ENCODE results near the gene TTLL4. TPM values are rescaled to one million over a fixed set of nuclear protein-coding genes. Genes with fewer than 3 reads are reported as not detected.

TTLL4 gene
- total RNA-seq, 1 donor from 2014 or later, result 33.8 TPM

DNA sequence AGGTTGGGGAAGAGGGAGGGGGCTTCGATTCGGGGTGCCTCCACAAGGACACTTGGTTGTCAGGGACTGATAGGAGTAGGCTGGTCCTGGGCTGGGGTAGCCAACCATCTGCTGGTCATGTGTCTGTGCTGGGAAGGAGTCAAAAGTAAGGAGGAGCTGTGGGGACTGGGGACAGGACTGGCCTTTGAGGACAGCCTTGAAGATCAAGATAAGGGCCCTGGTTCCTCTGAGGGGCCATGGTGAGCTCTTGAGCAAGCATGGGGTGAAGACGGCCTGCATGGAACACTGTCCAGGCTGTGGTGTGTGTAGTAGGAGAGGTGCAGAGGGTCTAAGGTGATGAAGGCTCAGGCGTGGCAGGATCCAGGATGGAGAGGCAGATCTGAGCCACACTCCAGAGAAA lies 73.1 kb downstream of the TTLL4 start:
- Histone ChIP-seq H3K4me2 (ENCODE audit: low read length) (no peak overlapping the region), H3K27me3 (ENCODE audit: insufficient read depth, low read length) (peaks cover 4% of the 10 kb centered on the region), H3K79me2 (ENCODE audit: insufficient read depth, low read length) (no peaks in the 10 kb centered on the region), H3K4me1 (ENCODE audit: insufficient read depth, low read length) (peaks cover 12% of the 10 kb centered on the region), H3K4me3 (ENCODE audit: insufficient read depth, low read depth, low read length) (no peak overlapping the region), H3K27ac (ENCODE audit: low read depth, low read length) (no peak overlapping the region), H2AFZ (ENCODE audit: low read depth, low read length) (no peak overlapping the region), H3K9ac (ENCODE audit: low read length) (no peak overlapping the region), H4K20me1 (ENCODE audit: insufficient read depth, low read length) (no peaks in the 10 kb centered on the region), H3K9me3 (ENCODE audit: insufficient read depth, low read depth, low read length) (no peaks in the 10 kb centered on the region), H3K36me3 (ENCODE audit: insufficient read depth, low read length) (no peaks in the 10 kb centered on the region)
- peaks cover 18% of the 10 kb centered on the region for H3K27me3 Mint-ChIP-seq (ENCODE audit: low read depth, unreplicated experiment)
- no peak for TF ChIP-seq EZH2 (IDR thresholded peaks at IDR 0.05; ENCODE audit: insufficient read depth, low read length)
- TF ChIP-seq, protein P1, sequence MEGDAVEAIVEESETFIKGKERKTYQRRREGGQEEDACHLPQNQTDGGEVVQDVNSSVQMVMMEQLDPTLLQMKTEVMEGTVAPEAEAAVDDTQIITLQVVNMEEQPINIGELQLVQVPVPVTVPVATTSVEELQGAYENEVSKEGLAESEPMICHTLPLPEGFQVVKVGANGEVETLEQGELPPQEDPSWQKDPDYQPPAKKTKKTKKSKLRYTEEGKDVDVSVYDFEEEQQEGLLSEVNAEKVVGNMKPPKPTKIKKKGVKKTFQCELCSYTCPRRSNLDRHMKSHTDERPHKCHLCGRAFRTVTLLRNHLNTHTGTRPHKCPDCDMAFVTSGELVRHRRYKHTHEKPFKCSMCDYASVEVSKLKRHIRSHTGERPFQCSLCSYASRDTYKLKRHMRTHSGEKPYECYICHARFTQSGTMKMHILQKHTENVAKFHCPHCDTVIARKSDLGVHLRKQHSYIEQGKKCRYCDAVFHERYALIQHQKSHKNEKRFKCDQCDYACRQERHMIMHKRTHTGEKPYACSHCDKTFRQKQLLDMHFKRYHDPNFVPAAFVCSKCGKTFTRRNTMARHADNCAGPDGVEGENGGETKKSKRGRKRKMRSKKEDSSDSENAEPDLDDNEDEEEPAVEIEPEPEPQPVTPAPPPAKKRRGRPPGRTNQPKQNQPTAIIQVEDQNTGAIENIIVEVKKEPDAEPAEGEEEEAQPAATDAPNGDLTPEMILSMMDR (IDR thresholded peaks at IDR 0.05; ENCODE audit: insufficient read depth, low read depth, low read length), result no peak
- peaks cover 6% of the 10 kb centered on the region for H3K36me3 Mint-ChIP-seq (ENCODE audit: low read depth, unreplicated experiment)
- H3K27ac Mint-ChIP-seq (ENCODE audit: unreplicated experiment), result no peak overlapping the region
- no peaks in the 10 kb centered on the region for H3K4me1 Mint-ChIP-seq (ENCODE audit: low read depth, unreplicated experiment)
- DNase-seq (ENCODE audit: low read depth), result no peak
- no peak for FAIRE-seq
- no peak overlapping the region for H3K4me3 Mint-ChIP-seq (ENCODE audit: unreplicated experiment)
- peaks cover 4% of the 10 kb centered on the region for H3K9me3 Mint-ChIP-seq (ENCODE audit: unreplicated experiment)

DNA sequence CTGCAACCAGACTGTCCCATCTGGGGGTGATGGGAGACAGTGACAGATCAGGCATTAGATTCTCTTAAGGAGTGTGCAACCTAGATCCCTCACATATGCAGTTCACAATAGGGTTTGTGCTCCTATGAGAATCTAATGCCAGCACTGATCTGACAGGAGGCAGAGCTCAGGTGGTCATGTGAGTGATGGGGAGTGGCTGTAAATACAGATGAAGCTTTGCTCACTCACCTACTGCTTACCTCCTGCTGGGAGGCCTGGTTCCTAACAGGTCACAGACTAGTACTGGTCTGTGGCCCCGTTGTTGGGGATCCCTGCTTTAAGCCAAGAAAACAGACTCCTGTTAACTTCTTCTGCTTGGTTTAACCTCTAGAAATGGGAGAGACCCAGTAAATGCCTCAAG lies 74.5 kb downstream of the TTLL4 start:
- no peak overlapping the region for H3K4me3 ChIP-seq (ENCODE audit: insufficient read depth, low read depth, low read length)
- peaks cover 18% of the 10 kb centered on the region for H3K27me3 Mint-ChIP-seq (ENCODE audit: low read depth, unreplicated experiment)
- H2AFZ ChIP-seq (ENCODE audit: low read depth, low read length), result no peak overlapping the region
- no peak overlapping the region for H3K4me3 Mint-ChIP-seq (ENCODE audit: unreplicated experiment)
- H3K36me3 Mint-ChIP-seq (ENCODE audit: low read depth, unreplicated experiment), result peaks cover 6% of the 10 kb centered on the region
- peaks cover 4% of the 10 kb centered on the region for H3K9me3 Mint-ChIP-seq (ENCODE audit: unreplicated experiment)
- TF ChIP-seq, protein P1 (IDR thresholded peaks at IDR 0.05; ENCODE audit: insufficient read depth, low read depth, low read length), result no peak
- TF ChIP-seq EZH2 (IDR thresholded peaks at IDR 0.05; ENCODE audit: insufficient read depth, low read length), result no peak
- H3K4me1 Mint-ChIP-seq (ENCODE audit: low read depth, unreplicated experiment), result no peaks in the 10 kb centered on the region
- FAIRE-seq, result no peak
- H3K27ac ChIP-seq (ENCODE audit: low read depth, low read length), result no peak overlapping the region
- H3K27ac Mint-ChIP-seq (ENCODE audit: unreplicated experiment), result no peak overlapping the region
- H3K79me2 ChIP-seq (ENCODE audit: insufficient read depth, low read length), result no peaks in the 10 kb centered on the region
- peaks cover 4% of the 10 kb centered on the region for H3K27me3 ChIP-seq (ENCODE audit: insufficient read depth, low read length)
- no peak overlapping the region for H3K9ac ChIP-seq (ENCODE audit: low read length)
- H4K20me1 ChIP-seq (ENCODE audit: insufficient read depth, low read length), result no peaks in the 10 kb centered on the region
- no peak overlapping the region for H3K4me2 ChIP-seq (ENCODE audit: low read length)
- no peak for DNase-seq (ENCODE audit: low read depth)
- no peaks in the 10 kb centered on the region for H3K36me3 ChIP-seq (ENCODE audit: insufficient read depth, low read length)
- H3K9me3 ChIP-seq (ENCODE audit: insufficient read depth, low read depth, low read length), result no peaks in the 10 kb centered on the region
- H3K4me1 ChIP-seq (ENCODE audit: insufficient read depth, low read length), result peaks cover 12% of the 10 kb centered on the region

DNA sequence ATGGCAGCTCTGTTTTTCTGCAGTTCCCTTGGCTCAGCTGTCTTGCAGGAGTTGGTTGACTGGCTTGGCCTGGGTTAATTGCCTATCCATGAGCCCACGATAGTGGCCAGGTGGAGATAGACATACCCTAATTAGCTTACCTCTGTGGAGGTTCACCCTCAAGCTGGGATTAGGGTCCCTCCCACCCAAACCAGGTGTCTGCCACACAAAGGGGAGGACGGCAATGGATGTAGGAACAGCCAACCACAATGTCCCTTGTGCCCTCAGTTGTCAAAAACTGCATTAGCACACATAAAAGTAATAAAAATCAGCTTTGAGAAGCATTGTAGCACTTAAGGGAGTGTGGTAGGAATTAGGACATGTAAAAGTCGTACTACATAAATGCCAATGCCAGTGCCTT lies 75.5 kb downstream of the TTLL4 start:
- Histone ChIP-seq H3K36me3 (ENCODE audit: insufficient read depth, low read length) (no peaks in the 10 kb centered on the region), H3K4me1 (ENCODE audit: insufficient read depth, low read length) (peaks cover 11% of the 10 kb centered on the region), H3K9ac (ENCODE audit: low read length) (no peak overlapping the region), H3K4me3 (ENCODE audit: insufficient read depth, low read depth, low read length) (no peak overlapping the region), H4K20me1 (ENCODE audit: insufficient read depth, low read length) (no peaks in the 10 kb centered on the region), H3K4me2 (ENCODE audit: low read length) (no peak overlapping the region), H3K27me3 (ENCODE audit: insufficient read depth, low read length) (peaks cover 4% of the 10 kb centered on the region), H3K9me3 (ENCODE audit: insufficient read depth, low read depth, low read length) (no peaks in the 10 kb centered on the region), H2AFZ (ENCODE audit: low read depth, low read length) (no peak overlapping the region), H3K79me2 (ENCODE audit: insufficient read depth, low read length) (no peaks in the 10 kb centered on the region), H3K27ac (ENCODE audit: low read depth, low read length) (no peak overlapping the region)
- Mint-ChIP-seq H3K4me3 (ENCODE audit: unreplicated experiment) (no peak overlapping the region), H3K27ac (ENCODE audit: unreplicated experiment) (no peak overlapping the region), H3K4me1 (ENCODE audit: low read depth, unreplicated experiment) (no peaks in the 10 kb centered on the region), H3K36me3 (ENCODE audit: low read depth, unreplicated experiment) (peaks cover 6% of the 10 kb centered on the region), H3K27me3 (ENCODE audit: low read depth, unreplicated experiment) (peaks cover 16% of the 10 kb centered on the region), H3K9me3 (ENCODE audit: unreplicated experiment) (peaks cover 4% of the 10 kb centered on the region)
- FAIRE-seq (no peak), DNase-seq (ENCODE audit: low read depth) (no peak)
- no peak for TF ChIP-seq EZH2 (IDR thresholded peaks at IDR 0.05; ENCODE audit: insufficient read depth, low read length)
- TF ChIP-seq, protein P1 (IDR thresholded peaks at IDR 0.05; ENCODE audit: insufficient read depth, low read depth, low read length), result no peak

Measured in astrocyte (in vitro differentiated cells and primary cell).